Measurements from ENCODE around the gene RBFOX2.

DNA sequence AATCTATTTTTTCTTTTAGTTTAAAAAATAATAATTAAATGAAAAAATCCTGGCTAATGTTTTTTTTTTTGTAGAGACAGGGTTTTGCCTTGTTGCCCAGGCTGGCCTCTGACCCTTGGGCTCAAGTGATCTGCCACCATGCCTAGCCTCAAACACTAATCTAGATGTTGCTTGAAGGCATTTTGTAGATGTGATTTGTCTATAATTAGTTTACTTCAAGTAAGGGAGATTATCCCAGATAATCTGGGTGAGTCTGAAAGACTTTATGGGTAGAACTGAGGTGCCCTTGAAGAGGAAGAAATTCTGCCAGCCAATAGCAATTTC lies 38.6 kb upstream of the RBFOX2 start:
- TF ChIP-seq YY1 (IDR thresholded peaks at IDR 0.05; ENCODE audit: low read depth, low read length) (no peak), SIN3A (IDR thresholded peaks at IDR 0.05; ENCODE audit: low read depth, low read length) (no peak), EP300 (IDR thresholded peaks at IDR 0.05; ENCODE audit: borderline replicate concordance in 1 of 2, control insufficient read depth in 1 of 2, low read depth in 2 of 2, low read length in 2 of 2) (no peak), CBX5 (IDR thresholded peaks at IDR 0.05; ENCODE audit: low read depth) (no peak), NR2C2 (IDR thresholded peaks at IDR 0.05; ENCODE audit: borderline replicate concordance, control insufficient read depth, insufficient read length, low read depth) (no peak), ZZZ3 (IDR thresholded peaks at IDR 0.05; ENCODE audit: control insufficient read depth, insufficient read length, low read depth) (no peak), SMAD5 (IDR thresholded peaks at IDR 0.05; ENCODE audit: low read depth) (no peak)
- TF ChIP-seq, protein P1, sequence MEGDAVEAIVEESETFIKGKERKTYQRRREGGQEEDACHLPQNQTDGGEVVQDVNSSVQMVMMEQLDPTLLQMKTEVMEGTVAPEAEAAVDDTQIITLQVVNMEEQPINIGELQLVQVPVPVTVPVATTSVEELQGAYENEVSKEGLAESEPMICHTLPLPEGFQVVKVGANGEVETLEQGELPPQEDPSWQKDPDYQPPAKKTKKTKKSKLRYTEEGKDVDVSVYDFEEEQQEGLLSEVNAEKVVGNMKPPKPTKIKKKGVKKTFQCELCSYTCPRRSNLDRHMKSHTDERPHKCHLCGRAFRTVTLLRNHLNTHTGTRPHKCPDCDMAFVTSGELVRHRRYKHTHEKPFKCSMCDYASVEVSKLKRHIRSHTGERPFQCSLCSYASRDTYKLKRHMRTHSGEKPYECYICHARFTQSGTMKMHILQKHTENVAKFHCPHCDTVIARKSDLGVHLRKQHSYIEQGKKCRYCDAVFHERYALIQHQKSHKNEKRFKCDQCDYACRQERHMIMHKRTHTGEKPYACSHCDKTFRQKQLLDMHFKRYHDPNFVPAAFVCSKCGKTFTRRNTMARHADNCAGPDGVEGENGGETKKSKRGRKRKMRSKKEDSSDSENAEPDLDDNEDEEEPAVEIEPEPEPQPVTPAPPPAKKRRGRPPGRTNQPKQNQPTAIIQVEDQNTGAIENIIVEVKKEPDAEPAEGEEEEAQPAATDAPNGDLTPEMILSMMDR (IDR thresholded peaks at IDR 0.05 in 2 of 3, conservative IDR thresholded peaks at IDR 0.05 in 1 of 3; ENCODE audit: control insufficient read depth in 2 of 3, extremely low read depth in 1 of 3, insufficient read depth in 1 of 3, low read depth in 3 of 3, low read length in 3 of 3), result no peak

Measured in GM12878 (cell line).